PC-9 (cell line): Measurements from ENCODE around the gene MRPS25. TPM values are rescaled to one million over a fixed set of nuclear protein-coding genes. Genes with fewer than 3 reads are reported as not detected.

ENCODE experiments used
- total RNA-seq: library from RNA; stranded (reverse); gene quantifications from 2 replicates; pipeline ENCODE4 v1.2.3, GENCODE V29; 2021

The MRPS25 gene
- total RNA-seq, 1 experiment from 2014 or later = 47.8 TPM

Other genes starting within 250 kb of the MRPS25 start
- gene FGD5, start 246.4 kb downstream of the MRPS25 start, total RNA-seq = not detected in 2 replicates
- gene NR2C2, start 117.7 kb downstream of the MRPS25 start, total RNA-seq = 43.4 and 44.1 TPM in 2 replicates
- 20.6 and 20.7 TPM in 2 replicates for gene RBSN, start 33.8 kb upstream of the MRPS25 start, total RNA-seq
- gene CAPN7, start 140.9 kb upstream of the MRPS25 start, total RNA-seq = 28.5 and 29.5 TPM in 2 replicates